Posterior cingulate gyrus (tissue), 11 donors: ENCODE measurements around the gene IFT20.

Experiments used
- DNase-seq, 10 donors: peaks; one replicate each; pipeline versions ENCODE4 v3.0.0 to v3.0.0-alpha.2; 2020 to 2021; ENCODE audit warnings: mixed read lengths in 3 of 10
- intact Hi-C: fragments of 100-400 bp; cut with DNase I; formaldehyde crosslinking; loops from one replicate; pipeline ENCODE4 v1.15.1; 2023

Gene IFT20

GRCh38 chr17:28335201-28335958, at the start of gene IFT20, which contains the start of gene TNFAIP1:
Gene IFT20, minus strand, starts transcription at chr17:28335472. Its CDS starts 3,487 bp downstream, at chr17:28331985.
Gene TNFAIP1, plus strand, starts transcription at chr17:28335761. Its CDS starts 3,761 bp downstream, at chr17:28339522.
- intact Hi-C loops: loop anchor here (1.0 to 2.0 kb wide), 2 partner anchors 17 to 22 kb away; partner anchors contain the start of genes POLDIP2 and TMEM97
- peak; percentile 98 to 100 (median 99) for DNase-seq

DNA sequence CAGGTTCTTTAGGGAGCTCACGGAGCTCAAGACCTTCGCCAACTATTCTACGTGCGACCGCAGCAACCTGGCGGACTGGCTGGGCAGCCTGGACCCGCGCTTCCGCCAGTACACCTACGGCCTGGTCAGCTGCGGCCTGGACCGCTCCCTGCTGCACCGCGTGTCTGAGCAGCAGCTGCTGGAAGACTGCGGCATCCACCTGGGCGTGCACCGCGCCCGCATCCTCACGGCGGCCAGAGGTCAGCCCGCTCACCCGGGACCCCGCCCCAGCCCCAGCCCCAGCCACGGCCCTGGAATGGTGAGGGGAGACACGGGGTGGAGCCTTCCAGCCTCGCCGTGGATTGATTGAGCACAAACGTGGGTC, 49.7 kb upstream of the IFT20 start:
- no peak for DNase-seq
- intact Hi-C loops: no loop called here

DNA sequence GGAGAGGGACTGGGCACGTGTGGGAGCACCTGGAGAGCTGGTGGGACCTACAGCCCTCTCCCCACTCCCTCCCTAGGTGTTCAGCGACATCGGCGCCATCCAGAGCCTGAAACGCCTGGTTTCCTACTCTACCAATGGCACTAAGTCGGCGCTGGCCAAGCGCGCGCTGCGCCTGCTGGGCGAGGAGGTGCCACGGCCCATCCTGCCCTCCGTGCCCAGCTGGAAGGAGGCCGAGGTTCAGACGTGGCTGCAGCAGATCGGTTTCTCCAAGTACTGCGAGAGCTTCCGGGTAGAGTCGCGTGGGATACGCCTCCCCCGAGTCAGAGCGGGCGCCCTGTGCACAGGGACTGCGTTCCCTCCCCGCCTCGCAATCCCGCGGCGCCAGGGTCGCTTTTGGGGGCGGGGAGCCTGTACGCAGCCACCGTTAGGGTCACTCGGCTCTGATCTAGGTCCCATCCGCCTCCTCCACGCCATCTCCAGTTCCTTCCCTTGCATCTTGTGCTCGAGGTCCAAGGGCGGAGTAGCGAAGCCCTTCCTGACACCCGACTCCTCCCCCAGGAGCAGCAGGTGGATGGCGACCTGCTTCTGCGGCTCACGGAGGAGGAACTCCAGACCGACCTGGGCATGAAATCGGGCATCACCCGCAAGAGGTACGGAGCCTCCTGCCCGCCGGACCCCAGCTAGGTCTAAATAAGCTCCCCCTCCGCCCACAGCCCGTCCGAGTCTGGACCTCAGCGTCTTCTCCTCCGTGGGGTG, 49.2 kb upstream of the IFT20 start:
- peak in 5 of 10 donors; percentile 30 to 79 (median 49) for DNase-seq
- intact Hi-C loops: no loop called here

GRCh38 chr17:28381141-28381825, 46.0 kb upstream of the IFT20 start:
- peak in 7 of 10 donors; percentile 36 to 92 (median 65) for DNase-seq
- intact Hi-C loops: no loop called here

DNA sequence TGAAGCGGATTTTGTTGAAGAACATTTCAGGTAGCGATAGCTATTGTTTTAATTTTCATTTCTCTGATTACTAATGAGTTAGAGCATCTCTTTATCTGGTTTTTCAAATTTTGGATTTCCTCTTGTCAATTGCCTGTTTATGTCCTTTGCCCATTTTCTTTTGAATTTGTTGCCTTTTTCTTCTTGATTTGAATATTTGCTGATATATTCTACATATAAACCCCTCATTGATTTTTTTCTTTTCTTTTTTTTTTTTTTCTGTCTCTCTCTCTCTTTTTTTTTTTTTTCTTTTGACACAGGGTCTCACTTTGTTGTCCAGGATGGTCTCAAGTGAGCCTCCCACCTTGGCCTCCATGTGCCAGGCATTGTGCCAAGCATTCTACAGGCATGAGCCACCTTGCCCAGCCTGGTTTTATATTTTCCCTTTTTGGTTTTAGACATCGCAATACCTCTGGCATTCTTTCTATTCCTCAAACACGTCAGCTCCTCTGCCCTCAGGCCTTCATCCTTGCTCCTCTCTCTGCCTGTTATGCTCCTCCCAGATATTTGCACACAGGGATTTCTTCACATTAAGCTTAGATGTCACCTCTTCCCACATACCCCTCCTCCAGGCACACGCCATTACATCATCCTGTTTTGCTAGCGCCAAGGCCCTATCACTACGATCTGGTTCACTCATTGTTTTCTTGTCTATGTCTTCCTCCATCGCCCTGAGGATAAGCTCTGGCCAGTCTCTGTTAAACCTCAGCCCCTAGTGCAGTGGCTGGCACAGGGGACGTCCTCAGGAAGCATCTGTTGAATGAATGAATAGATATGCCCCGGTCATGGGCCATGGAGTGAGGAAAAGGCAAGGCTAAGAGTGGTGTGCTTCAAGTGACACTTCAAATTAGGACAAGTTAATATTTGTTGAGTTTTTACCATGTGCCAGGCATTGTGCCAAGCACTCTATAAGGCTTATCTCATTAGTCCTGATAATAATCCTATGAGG, 44.8 kb upstream of the IFT20 start:
- peak in 1 of 10 donors; percentile 69 for DNase-seq
- intact Hi-C loops: no loop called here

DNA sequence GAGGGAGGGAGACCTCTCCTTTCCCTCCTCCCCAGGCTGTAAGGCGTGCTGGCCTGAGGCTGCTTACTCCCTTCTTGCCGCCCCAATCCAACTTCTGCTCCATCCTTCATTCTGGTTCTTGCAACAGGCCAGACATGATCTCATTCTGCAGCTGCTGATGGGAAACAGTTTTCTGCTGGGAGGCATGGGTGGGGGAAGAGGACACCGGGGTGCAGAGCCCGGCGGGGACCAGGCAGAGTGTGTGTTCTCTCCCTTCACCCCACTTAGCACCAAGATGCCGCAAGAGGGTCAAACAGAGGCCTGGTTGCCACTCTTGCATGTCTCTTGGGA, 37.6 kb upstream of the IFT20 start:
- intact Hi-C loops: no loop called here
- DNase-seq: peak in 2 of 10 donors; percentile 56 to 62

GRCh38 chr17:28372203-28372944, 37.1 kb upstream of the IFT20 start:
- DNase-seq: peak in 8 of 10 donors; percentile 27 to 93 (median 42)
- intact Hi-C loops: no loop called here

GRCh38 chr17:28371245-28372202, 36.3 kb upstream of the IFT20 start, which contains the start of gene SARM1:
Gene SARM1, plus strand, starts transcription at chr17:28371694. Its CDS starts 339 bp downstream, at chr17:28372033.
- DNase-seq: peak; percentile 69 to 98 (median 85)
- intact Hi-C loops: no loop called here

DNA sequence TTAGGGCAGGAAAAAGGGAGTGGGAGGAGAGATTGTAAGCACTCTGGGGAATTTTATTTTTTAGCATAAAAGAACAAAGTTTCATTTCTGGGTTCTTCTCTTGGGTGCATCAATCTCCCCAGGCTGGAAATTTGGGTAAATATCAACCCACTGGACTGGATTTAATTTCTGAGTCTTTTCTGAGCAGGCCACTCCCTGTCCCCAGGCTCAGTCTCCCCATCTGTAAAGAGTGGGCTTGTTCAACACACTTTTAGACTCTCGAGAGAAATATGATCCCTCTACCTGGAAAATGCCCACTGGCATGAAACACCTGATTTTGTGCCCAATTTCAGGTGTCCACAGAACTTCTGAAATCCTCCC, 35.5 kb upstream of the IFT20 start:
- no peak for DNase-seq
- intact Hi-C loops: no loop called here

DNA sequence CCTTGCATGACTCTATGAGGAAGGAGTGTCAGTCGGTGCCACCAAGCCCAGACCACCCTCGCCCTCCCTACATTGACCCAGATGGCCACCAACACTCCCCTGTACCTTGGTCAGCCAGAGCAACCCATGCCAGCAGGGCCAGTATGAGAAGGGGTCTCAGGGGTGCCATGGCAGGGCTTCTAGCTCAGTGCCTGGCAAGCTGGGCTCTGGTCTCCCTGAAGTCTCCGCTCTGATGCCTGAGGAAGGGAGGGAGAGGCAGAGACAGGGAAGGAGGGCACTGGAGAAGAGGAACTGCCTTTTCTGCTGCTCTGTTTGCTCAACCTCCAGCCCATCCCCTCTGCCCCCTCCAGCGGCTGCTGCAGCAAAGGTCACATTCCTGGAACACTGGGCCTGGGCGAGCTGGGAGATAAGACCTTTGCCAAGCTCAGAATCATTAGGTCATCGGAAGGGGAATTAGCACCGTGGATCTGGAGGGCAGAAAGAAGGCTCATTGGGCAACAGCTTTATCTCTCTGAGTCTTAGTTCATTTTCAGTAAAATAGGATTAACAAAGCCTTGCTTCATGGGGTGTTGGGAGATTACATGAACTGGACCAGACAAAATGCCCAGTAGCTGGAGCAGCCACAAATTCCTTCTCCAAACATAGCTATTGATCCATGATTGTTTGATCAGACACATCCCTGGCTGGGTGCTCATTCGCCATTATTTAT, 34.9 kb upstream of the IFT20 start, which contains the start of gene VTN:
Gene VTN, minus strand, starts transcription at position 273 of the 709 bp plus-strand sequence. Its CDS starts 104 bp downstream, at position 169.
- intact Hi-C loops: no loop called here
- peak in 3 of 10 donors; percentile 52 to 81 (median 69) for DNase-seq

DNA sequence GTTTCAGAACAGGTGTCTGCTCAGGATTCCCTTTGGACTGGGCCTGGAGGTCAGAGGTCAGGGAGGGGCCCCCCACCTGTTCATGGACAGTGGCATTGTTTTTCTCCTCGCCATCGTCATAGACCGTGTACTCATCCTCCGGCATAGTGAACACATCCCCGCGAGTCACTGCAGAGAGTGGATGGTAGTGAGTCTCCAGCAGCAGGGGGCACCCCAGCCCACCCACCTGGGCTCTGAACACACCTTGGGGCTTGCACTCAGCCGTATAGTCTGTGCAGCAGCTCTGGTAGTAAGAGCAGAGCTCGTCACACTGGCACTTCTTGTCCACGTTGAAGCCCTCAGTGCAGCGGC, 34.4 kb upstream of the IFT20 start:
- peak in 1 of 10 donors; percentile 48 for DNase-seq
- intact Hi-C loops: no loop called here

DNA sequence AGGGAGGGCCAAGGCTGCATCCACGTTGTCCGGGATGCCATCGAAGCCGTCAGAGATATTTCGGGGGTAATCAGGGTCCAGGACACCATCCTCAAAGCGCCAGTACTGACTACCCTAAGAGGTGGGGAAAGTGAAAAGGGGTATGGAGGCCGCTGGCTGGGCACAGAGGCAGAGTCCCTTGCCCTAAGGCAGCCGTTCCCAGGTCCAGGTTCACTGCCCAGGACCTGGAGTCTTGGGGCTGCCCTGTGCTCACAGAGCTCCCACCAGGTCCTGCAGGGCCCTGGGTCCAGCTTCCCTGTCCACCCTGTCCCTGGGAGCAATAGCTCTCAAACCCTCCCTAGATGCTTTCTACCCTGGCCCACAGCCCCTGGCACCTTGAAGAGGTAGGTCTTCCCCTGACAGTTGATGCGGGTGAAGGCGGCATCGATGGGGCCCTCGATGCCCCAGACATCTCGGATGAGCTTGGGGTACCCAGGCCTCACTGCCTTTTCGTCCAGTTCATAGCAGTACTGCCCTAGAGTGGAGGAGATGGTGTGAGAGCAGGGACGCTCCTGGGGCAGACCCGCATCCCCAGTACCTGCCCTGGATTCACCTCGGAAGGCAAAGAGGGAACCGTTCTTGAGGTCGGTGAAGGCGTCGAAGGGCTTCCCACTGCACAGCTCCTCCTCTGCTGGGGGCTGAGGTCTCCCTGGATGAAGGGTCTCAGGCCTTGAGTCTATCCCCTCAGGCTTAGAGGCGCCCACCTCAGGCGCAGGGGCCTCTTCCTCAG, 33.8 kb upstream of the IFT20 start:
- peak in 1 of 10 donors; percentile 44 for DNase-seq
- intact Hi-C loops: no loop called here

GRCh38 chr17:28368306-28368831, 33.1 kb upstream of the IFT20 start:
- DNase-seq: peak in 1 of 10 donors; percentile 81
- intact Hi-C loops: no loop called here

DNA sequence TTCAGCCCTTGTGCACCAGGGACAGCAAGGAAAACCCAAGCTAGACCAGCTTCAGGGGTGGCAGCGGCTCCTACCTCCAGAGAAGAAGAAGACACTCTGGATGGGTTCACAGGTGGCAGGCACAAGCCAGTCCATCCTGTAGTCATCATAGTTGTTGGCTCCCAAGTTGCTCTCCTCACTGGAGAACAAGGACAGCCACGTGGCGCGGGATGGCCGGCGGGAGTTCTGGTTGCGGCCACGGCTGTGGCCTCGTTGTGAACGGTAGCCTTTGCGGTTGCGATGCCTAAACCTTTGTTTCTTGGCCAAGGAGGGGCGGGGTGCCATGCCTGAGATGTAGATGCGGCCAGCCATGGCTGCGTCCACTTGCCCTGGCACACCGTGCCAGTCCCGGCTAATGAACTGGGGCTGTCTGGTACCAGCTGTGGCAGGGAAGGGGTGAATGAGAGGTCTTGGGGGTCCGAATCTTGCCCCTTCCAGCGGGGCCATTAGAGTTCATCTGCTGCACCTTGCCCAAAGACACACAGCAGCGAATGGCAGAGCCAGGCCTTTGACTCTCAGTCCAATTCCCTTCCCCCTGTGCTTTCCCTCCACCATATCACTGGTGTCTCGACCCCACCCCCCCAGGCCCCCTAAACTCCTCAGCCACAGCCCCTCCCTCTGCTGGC, 32.5 kb upstream of the IFT20 start:
- DNase-seq: peak in 2 of 10 donors; percentile 49 to 50
- intact Hi-C loops: no loop called here

GRCh38 chr17:28366605-28367004, 31.3 kb upstream of the IFT20 start:
- intact Hi-C loops: no loop called here
- DNase-seq: no peak

GRCh38 chr17:28365487-28365886, 30.2 kb upstream of the IFT20 start:
- intact Hi-C loops: no loop called here
- DNase-seq: no peak
